Caco-2 (cell line): ENCODE data around the gene ERI2. TPM values are rescaled to one million over a fixed set of nuclear protein-coding genes. Genes with fewer than 3 reads are reported as not detected.

Experiments used
- BruUV-seq: library from RNA; stranded (reverse); fragments of 400-500 nt; replicated peaks from 2 replicates; lab custom pipeline; 2021; lab: Mats Ljungman, UMichigan
- CTCF ChIA-PET: fragments of 300-600 bp; sonication (Branson Sonifier 250); formaldehyde crosslinking; loops from one replicate; lab custom pipeline; 2022; ENCODE audit warnings: antibody characterized with exemption; lab: Charles Lee
- POLR2A ChIA-PET: fragments of 300-600 bp; sonication (Branson Sonifier 250); formaldehyde crosslinking; loops from one replicate; lab custom pipeline; 2022; ENCODE audit warnings: antibody characterized with exemption; lab: Charles Lee
- DNase-seq, 2 experiments: peaks; one replicate each; pipeline versions ENCODE4 v3.0.0 to v3.0.0-alpha.2; 2020 to 2022
- H3K27me3 ChIP-seq: replicated peaks from 2 replicates; pipeline ENCODE4 v1.6.0; 2011; ENCODE audit warnings: low read length; ENCODE audit not compliant: control insufficient read depth, insufficient read depth
- H3K36me3 ChIP-seq: 2 replicates; pipeline ENCODE4 v1.5.1; 2011; ENCODE audit warnings: low read length; ENCODE audit not compliant: control insufficient read depth, insufficient read depth
- H3K4me1 ChIP-seq: fragments of 250-450 bp; sonication (Bioruptor Pico); 2 replicates; pipeline ENCODE4 v1.5.1; 2020; ENCODE audit warnings: mild to moderate bottlenecking
- H3K4me3 ChIP-seq: 2 replicates; pipeline ENCODE4 v1.5.1; 2011; ENCODE audit warnings: low read depth, mild to moderate bottlenecking, control low read depth, low read length
- H3K9me3 ChIP-seq: fragments of 250-450 bp; sonication (Bioruptor Pico); 2 replicates; pipeline ENCODE4 v1.5.1; 2020; ENCODE audit warnings: mild to moderate bottlenecking, moderate library complexity
- H3K27ac Mint-ChIP-seq: one replicate; pipeline ENCODE4 v1.8.0; 2022; ENCODE audit warnings: mixed read lengths; ENCODE audit not compliant: unreplicated experiment
- H3K27me3 Mint-ChIP-seq: one replicate; pipeline ENCODE4 v1.8.0; 2022; ENCODE audit warnings: mixed read lengths; ENCODE audit not compliant: insufficient read depth, unreplicated experiment
- H3K36me3 Mint-ChIP-seq: one replicate; pipeline ENCODE4 v1.8.0; 2022; ENCODE audit warnings: mild to moderate bottlenecking, mixed read lengths; ENCODE audit not compliant: insufficient read depth, unreplicated experiment
- H3K4me1 Mint-ChIP-seq: one replicate; pipeline ENCODE4 v1.8.0; 2022; ENCODE audit warnings: low read depth, mixed read lengths; ENCODE audit not compliant: unreplicated experiment
- H3K4me3 Mint-ChIP-seq: one replicate; pipeline ENCODE4 v1.8.0; 2022; ENCODE audit warnings: mild to moderate bottlenecking, moderate library complexity, mixed read lengths; ENCODE audit not compliant: unreplicated experiment
- H3K9me3 Mint-ChIP-seq: one replicate; pipeline ENCODE4 v1.8.0; 2022; ENCODE audit warnings: mixed read lengths; ENCODE audit not compliant: unreplicated experiment
- intact Hi-C: fragments of 100-400 bp; cut with micrococcal nuclease; formaldehyde crosslinking; loops from one replicate; pipeline ENCODE4 v1.10.0; 2022; ENCODE audit not compliant: unreplicated experiment
- total RNA-seq: library from RNA; stranded (reverse); gene quantifications from 2 replicates; pipeline ENCODE4 v1.2.3, GENCODE V29; 2022
- TF ChIP-seq, protein P1 (sequence below), 2 experiments: fragments of 200-600 bp in 1 of 2; IDR thresholded peaks; 1 replicate in 1 of 2; 2 replicates in 1 of 2; pipeline versions ENCODE4 v1.5.1 to v1.8.0; 2011 to 2022; ENCODE audit warnings: antibody characterized with exemption in 1 of 2, control low read depth in 1 of 2, inconsistent platforms in 1 of 2, low read depth in 1 of 2, low read length in 1 of 2, mild to moderate bottlenecking in 1 of 2, moderate library complexity in 1 of 2; ENCODE audit not compliant: insufficient read depth in 1 of 2, severe bottlenecking in 1 of 2, unreplicated experiment in 1 of 2

ERI2 gene
- total RNA-seq, 1 experiment from 2014 or later = 24.6 TPM

DNA sequence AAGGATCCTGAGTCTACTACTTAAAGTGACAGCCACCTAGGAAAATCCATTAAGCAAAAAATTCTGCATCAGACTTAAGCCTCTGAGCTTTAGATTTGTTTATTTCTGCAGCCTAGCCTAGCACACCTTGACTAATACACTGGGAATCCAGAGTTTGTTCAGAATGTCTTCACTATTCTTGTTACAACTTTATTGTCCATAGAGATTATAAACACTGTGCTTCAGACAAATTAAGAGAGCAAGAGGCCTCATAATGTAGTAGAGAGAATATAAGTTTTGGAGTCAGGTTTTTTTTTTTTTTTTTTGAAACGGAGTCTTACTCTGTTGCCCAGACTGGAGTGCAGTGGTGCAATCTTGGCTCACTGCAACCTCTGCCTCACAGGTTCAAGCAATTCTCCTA, 55.7 kb downstream of the ERI2 start:
- Histone ChIP-seq H3K4me3 (no peak overlapping the region), H3K36me3 (no peaks in the 10 kb centered on the region), H3K9me3 (peaks cover 4% of the 10 kb centered on the region; the same call in 1 of the 2 replicates), H3K4me1 (no peaks in the 10 kb centered on the region), H3K27me3 (no peaks in the 10 kb centered on the region)
- H3K9me3 Mint-ChIP-seq = peaks cover 12% of the 10 kb centered on the region
- ChIA-PET POLR2A (no interaction called here), CTCF (no interaction called here)
- intact Hi-C loops = no loop called here
- no peaks in the 10 kb centered on the region for H3K36me3 Mint-ChIP-seq
- no peak for DNase-seq
- no TSS peak for BruUV-seq
- no peaks in the 10 kb centered on the region for H3K4me1 Mint-ChIP-seq
- no peak overlapping the region for H3K4me3 Mint-ChIP-seq
- peaks cover 13% of the 10 kb centered on the region for H3K27me3 Mint-ChIP-seq
- H3K27ac Mint-ChIP-seq = no peak overlapping the region
- TF ChIP-seq, protein P1, sequence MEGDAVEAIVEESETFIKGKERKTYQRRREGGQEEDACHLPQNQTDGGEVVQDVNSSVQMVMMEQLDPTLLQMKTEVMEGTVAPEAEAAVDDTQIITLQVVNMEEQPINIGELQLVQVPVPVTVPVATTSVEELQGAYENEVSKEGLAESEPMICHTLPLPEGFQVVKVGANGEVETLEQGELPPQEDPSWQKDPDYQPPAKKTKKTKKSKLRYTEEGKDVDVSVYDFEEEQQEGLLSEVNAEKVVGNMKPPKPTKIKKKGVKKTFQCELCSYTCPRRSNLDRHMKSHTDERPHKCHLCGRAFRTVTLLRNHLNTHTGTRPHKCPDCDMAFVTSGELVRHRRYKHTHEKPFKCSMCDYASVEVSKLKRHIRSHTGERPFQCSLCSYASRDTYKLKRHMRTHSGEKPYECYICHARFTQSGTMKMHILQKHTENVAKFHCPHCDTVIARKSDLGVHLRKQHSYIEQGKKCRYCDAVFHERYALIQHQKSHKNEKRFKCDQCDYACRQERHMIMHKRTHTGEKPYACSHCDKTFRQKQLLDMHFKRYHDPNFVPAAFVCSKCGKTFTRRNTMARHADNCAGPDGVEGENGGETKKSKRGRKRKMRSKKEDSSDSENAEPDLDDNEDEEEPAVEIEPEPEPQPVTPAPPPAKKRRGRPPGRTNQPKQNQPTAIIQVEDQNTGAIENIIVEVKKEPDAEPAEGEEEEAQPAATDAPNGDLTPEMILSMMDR (IDR thresholded peaks at IDR 0.05; ENCODE audit: insufficient read depth in 1 of 2, low read depth in 1 of 2, low read length in 1 of 2, severe bottlenecking in 1 of 2, unreplicated experiment in 1 of 2) = no peak

DNA sequence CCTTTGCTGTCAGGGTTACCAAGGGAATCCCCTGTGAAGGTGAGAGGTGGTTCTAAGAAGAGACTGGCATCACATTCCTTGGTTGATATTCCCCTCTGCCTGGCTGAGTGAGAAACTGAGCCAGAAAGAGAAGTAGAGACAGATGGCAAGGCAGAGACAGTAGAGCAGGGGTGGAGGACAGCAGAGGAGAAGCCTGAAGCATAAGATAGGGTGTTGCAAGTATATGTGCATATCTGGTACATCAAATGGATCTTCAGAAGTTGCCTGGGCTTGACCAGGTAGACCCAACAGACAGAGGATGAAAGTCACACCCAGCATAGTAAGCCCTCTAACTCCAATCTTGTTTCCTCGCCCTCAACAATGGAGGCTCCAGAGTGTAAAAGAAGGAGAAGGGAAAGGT, 56.8 kb downstream of the ERI2 start:
- POLR2A ChIA-PET = no interaction called here
- intact Hi-C loops = no loop called here
- no TSS peak for BruUV-seq
- CTCF ChIA-PET = no interaction called here
- Mint-ChIP-seq H3K4me3 (no peak overlapping the region), H3K9me3 (peaks cover 12% of the 10 kb centered on the region), H3K4me1 (no peaks in the 10 kb centered on the region), H3K36me3 (no peaks in the 10 kb centered on the region), H3K27ac (no peak overlapping the region), H3K27me3 (peaks cover 11% of the 10 kb centered on the region)
- H3K4me3 ChIP-seq = no peak overlapping the region
- peaks cover 4% of the 10 kb centered on the region; the same call in 1 of the 2 replicates for H3K9me3 ChIP-seq
- H3K36me3 ChIP-seq = no peaks in the 10 kb centered on the region
- H3K4me1 ChIP-seq = no peaks in the 10 kb centered on the region
- no peak for DNase-seq
- TF ChIP-seq, protein P1 (IDR thresholded peaks at IDR 0.05; ENCODE audit: insufficient read depth in 1 of 2, low read depth in 1 of 2, low read length in 1 of 2, severe bottlenecking in 1 of 2, unreplicated experiment in 1 of 2) = no peak
- H3K27me3 ChIP-seq = no peaks in the 10 kb centered on the region

DNA sequence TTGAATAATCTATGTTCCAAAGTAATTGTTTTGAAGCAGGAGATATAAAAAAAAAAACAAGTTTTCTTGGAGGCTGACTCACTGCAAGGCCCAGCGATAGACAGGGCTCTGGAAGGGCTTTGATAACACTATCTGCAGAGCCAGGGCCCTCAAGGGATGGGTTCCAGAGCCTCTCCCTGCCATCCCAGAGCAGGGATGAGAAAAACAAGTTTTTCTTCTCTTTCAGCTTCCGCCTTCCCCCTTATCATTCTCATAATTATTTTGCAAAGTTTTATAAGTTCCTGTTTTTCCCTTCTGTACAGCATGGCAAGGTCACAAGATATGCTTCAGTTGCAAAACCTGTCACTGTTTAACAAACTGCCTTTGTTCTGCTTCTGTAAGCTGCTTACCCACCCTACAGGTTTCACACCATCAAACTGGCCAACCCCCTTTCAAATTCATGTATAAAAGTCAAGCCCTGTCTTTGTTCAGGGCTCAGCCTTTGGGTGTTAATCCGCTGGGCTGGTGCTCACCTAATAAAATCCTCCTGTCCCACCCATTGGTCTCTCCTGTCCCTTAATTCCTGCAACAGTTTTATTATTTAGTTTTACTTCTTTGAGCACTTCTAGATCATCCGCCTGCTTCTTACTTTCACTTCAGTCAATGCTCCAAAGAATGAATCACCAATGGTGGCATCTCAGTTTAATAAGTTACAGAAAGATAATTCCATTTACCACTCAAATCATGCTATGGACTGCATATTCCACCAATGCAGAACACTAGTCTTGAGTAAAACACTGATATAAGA, 59.0 kb downstream of the ERI2 start:
- BruUV-seq = no TSS peak
- H3K9me3 Mint-ChIP-seq = peaks cover 12% of the 10 kb centered on the region
- no peak overlapping the region for H3K4me3 ChIP-seq
- no peaks in the 10 kb centered on the region for H3K36me3 Mint-ChIP-seq
- no peak overlapping the region for H3K4me3 Mint-ChIP-seq
- no peaks in the 10 kb centered on the region for H3K27me3 ChIP-seq
- no peaks in the 10 kb centered on the region for H3K4me1 ChIP-seq
- H3K27ac Mint-ChIP-seq = no peak overlapping the region
- intact Hi-C loops = no loop called here
- no peaks in the 10 kb centered on the region for H3K4me1 Mint-ChIP-seq
- ChIA-PET CTCF (no interaction called here), POLR2A (no interaction called here)
- H3K27me3 Mint-ChIP-seq = no peaks in the 10 kb centered on the region
- H3K9me3 ChIP-seq = peaks cover 4% of the 10 kb centered on the region; the same call in 1 of the 2 replicates
- TF ChIP-seq, protein P1 (IDR thresholded peaks at IDR 0.05; ENCODE audit: insufficient read depth in 1 of 2, low read depth in 1 of 2, low read length in 1 of 2, severe bottlenecking in 1 of 2, unreplicated experiment in 1 of 2) = no peak
- H3K36me3 ChIP-seq = no peaks in the 10 kb centered on the region
- no peak for DNase-seq
